ENCODE results near the gene DRD5. TPM values are rescaled to one million over a fixed set of nuclear protein-coding genes. Genes with fewer than 3 reads are reported as not detected.

Gene DRD5
- total RNA-seq, 1 donor from 2014 or later: not detected

GRCh38 chr4:9816285-9816684 is 34.9 kb downstream of the DRD5 start:
- Mint-ChIP-seq H3K4me3 (ENCODE audit: unreplicated experiment) (no peak overlapping the region), H3K27me3 (ENCODE audit: unreplicated experiment) (no peaks in the 10 kb centered on the region), H3K36me3 (ENCODE audit: low read depth, unreplicated experiment) (no peaks in the 10 kb centered on the region), H3K27ac (ENCODE audit: unreplicated experiment) (no peak overlapping the region), H3K9me3 (ENCODE audit: unreplicated experiment) (no peaks in the 10 kb centered on the region), H3K4me1 (ENCODE audit: unreplicated experiment) (no peaks in the 10 kb centered on the region)
- no peak for DNase-seq (ENCODE audit: low spot score)
- TF ChIP-seq CTCF (IDR thresholded peaks at IDR 0.05; ENCODE audit: unreplicated experiment): no peak

- no peak for TF ChIP-seq CTCF (IDR thresholded peaks at IDR 0.05; ENCODE audit: unreplicated experiment)
- H3K9me3 Mint-ChIP-seq (ENCODE audit: unreplicated experiment): no peaks in the 10 kb centered on the region
- H3K36me3 Mint-ChIP-seq (ENCODE audit: low read depth, unreplicated experiment): no peaks in the 10 kb centered on the region
- H3K27ac Mint-ChIP-seq (ENCODE audit: unreplicated experiment): no peak overlapping the region
- H3K4me3 Mint-ChIP-seq (ENCODE audit: unreplicated experiment): no peak overlapping the region
- peaks cover 2% of the 10 kb centered on the region for H3K27me3 Mint-ChIP-seq (ENCODE audit: unreplicated experiment)
- H3K4me1 Mint-ChIP-seq (ENCODE audit: unreplicated experiment): no peaks in the 10 kb centered on the region
- no peak for DNase-seq (ENCODE audit: low spot score)
These were observed 38.9 kb downstream of the DRD5 start for GRCh38 chr4:9820343-9820742.

GRCh38 chr4:9825049-9825448 is 43.6 kb downstream of the DRD5 start:
- H3K4me1 Mint-ChIP-seq (ENCODE audit: unreplicated experiment): no peaks in the 10 kb centered on the region
- no peak overlapping the region for H3K27ac Mint-ChIP-seq (ENCODE audit: unreplicated experiment)
- DNase-seq (ENCODE audit: low spot score): no peak
- H3K27me3 Mint-ChIP-seq (ENCODE audit: unreplicated experiment): peaks cover 2% of the 10 kb centered on the region
- no peaks in the 10 kb centered on the region for H3K9me3 Mint-ChIP-seq (ENCODE audit: unreplicated experiment)
- H3K4me3 Mint-ChIP-seq (ENCODE audit: unreplicated experiment): no peak overlapping the region
- no peak for TF ChIP-seq CTCF (IDR thresholded peaks at IDR 0.05; ENCODE audit: unreplicated experiment)
- H3K36me3 Mint-ChIP-seq (ENCODE audit: low read depth, unreplicated experiment): no peaks in the 10 kb centered on the region

- H3K36me3 Mint-ChIP-seq (ENCODE audit: low read depth, unreplicated experiment): no peaks in the 10 kb centered on the region
- DNase-seq (ENCODE audit: low spot score): no peak
- no peaks in the 10 kb centered on the region for H3K4me1 Mint-ChIP-seq (ENCODE audit: unreplicated experiment)
- no peak overlapping the region for H3K27ac Mint-ChIP-seq (ENCODE audit: unreplicated experiment)
- H3K4me3 Mint-ChIP-seq (ENCODE audit: unreplicated experiment): no peak overlapping the region
- H3K27me3 Mint-ChIP-seq (ENCODE audit: unreplicated experiment): peaks cover 2% of the 10 kb centered on the region
- no peaks in the 10 kb centered on the region for H3K9me3 Mint-ChIP-seq (ENCODE audit: unreplicated experiment)
- no peak for TF ChIP-seq CTCF (IDR thresholded peaks at IDR 0.05; ENCODE audit: unreplicated experiment)
These were observed 45.1 kb downstream of the DRD5 start for GRCh38 chr4:9826551-9826950.

- Mint-ChIP-seq H3K9me3 (ENCODE audit: unreplicated experiment) (no peaks in the 10 kb centered on the region), H3K36me3 (ENCODE audit: low read depth, unreplicated experiment) (peaks cover 3% of the 10 kb centered on the region), H3K4me3 (ENCODE audit: unreplicated experiment) (no peak overlapping the region), H3K27ac (ENCODE audit: unreplicated experiment) (no peak overlapping the region), H3K27me3 (ENCODE audit: unreplicated experiment) (peaks cover 1% of the 10 kb centered on the region), H3K4me1 (ENCODE audit: unreplicated experiment) (no peaks in the 10 kb centered on the region)
- TF ChIP-seq CTCF (IDR thresholded peaks at IDR 0.05; ENCODE audit: unreplicated experiment): no peak
- DNase-seq (ENCODE audit: low spot score): no peak
These were observed 51.2 kb downstream of the DRD5 start for GRCh38 chr4:9832640-9833039.
